ENCODE results near the gene TCERG1L.

Gene TCERG1L

GRCh38 chr10:131271195-131271880 is 40.2 kb downstream of the TCERG1L start:
- Histone ChIP-seq H3K9ac (ENCODE audit: low read length) (no peak overlapping the region), H3K27ac (ENCODE audit: low read depth, low read length) (no peak overlapping the region), H3K4me3 (ENCODE audit: low read depth, low read length) (no peak overlapping the region), H3K36me3 (ENCODE audit: control insufficient read depth, insufficient read depth, low read length) (no peaks in the 10 kb centered on the region), H3K27me3 (ENCODE audit: control insufficient read depth, insufficient read depth, low read length) (no peaks in the 10 kb centered on the region), H3K9me3 (ENCODE audit: control insufficient read depth, insufficient read depth, low read depth, low read length) (no peaks in the 10 kb centered on the region), H3K4me1 (ENCODE audit: control insufficient read depth, insufficient read depth, low read length) (no peaks in the 10 kb centered on the region; the same call in 1 of the 2 replicates)

GRCh38 chr10:131270461-131271190 is 40.9 kb downstream of the TCERG1L start:
- no peaks in the 10 kb centered on the region for H3K27me3 ChIP-seq (ENCODE audit: control insufficient read depth, insufficient read depth, low read length)
- H3K27ac ChIP-seq (ENCODE audit: low read depth, low read length), result no peak overlapping the region
- H3K9ac ChIP-seq (ENCODE audit: low read length), result no peak overlapping the region
- H3K36me3 ChIP-seq (ENCODE audit: control insufficient read depth, insufficient read depth, low read length), result no peaks in the 10 kb centered on the region
- H3K4me1 ChIP-seq (ENCODE audit: control insufficient read depth, insufficient read depth, low read length), result no peaks in the 10 kb centered on the region; the same call in 1 of the 2 replicates
- no peaks in the 10 kb centered on the region for H3K9me3 ChIP-seq (ENCODE audit: control insufficient read depth, insufficient read depth, low read depth, low read length)
- H3K4me3 ChIP-seq (ENCODE audit: low read depth, low read length), result no peak overlapping the region

- no peaks in the 10 kb centered on the region; the same call in 1 of the 2 replicates for H3K4me1 ChIP-seq (ENCODE audit: control insufficient read depth, insufficient read depth, low read length)
- no peak overlapping the region for H3K27ac ChIP-seq (ENCODE audit: low read depth, low read length)
- H3K36me3 ChIP-seq (ENCODE audit: control insufficient read depth, insufficient read depth, low read length), result no peaks in the 10 kb centered on the region
- no peak overlapping the region for H3K9ac ChIP-seq (ENCODE audit: low read length)
- H3K9me3 ChIP-seq (ENCODE audit: control insufficient read depth, insufficient read depth, low read depth, low read length), result no peaks in the 10 kb centered on the region
- H3K27me3 ChIP-seq (ENCODE audit: control insufficient read depth, insufficient read depth, low read length), result no peaks in the 10 kb centered on the region
- H3K4me3 ChIP-seq (ENCODE audit: low read depth, low read length), result no peak overlapping the region
Measured at GRCh38 chr10:131269776-131270460, 41.6 kb downstream of the TCERG1L start.

GRCh38 chr10:131267814-131268095 is 43.8 kb downstream of the TCERG1L start:
- Histone ChIP-seq H3K36me3 (ENCODE audit: control insufficient read depth, insufficient read depth, low read length) (no peaks in the 10 kb centered on the region), H3K27me3 (ENCODE audit: control insufficient read depth, insufficient read depth, low read length) (no peaks in the 10 kb centered on the region)

GRCh38 chr10:131266936-131267813 is 44.3 kb downstream of the TCERG1L start:
- Histone ChIP-seq H3K9ac (ENCODE audit: low read length) (no peak overlapping the region), H3K36me3 (ENCODE audit: control insufficient read depth, insufficient read depth, low read length) (no peaks in the 10 kb centered on the region), H3K4me3 (ENCODE audit: low read depth, low read length) (no peak overlapping the region), H3K4me1 (ENCODE audit: control insufficient read depth, insufficient read depth, low read length) (no peaks in the 10 kb centered on the region; the same call in 1 of the 2 replicates), H3K27me3 (ENCODE audit: control insufficient read depth, insufficient read depth, low read length) (no peaks in the 10 kb centered on the region), H3K27ac (ENCODE audit: low read depth, low read length) (no peak overlapping the region), H3K9me3 (ENCODE audit: control insufficient read depth, insufficient read depth, low read depth, low read length) (no peaks in the 10 kb centered on the region)

More at GRCh38 chr10:131267814-131268095, 43.8 kb downstream of the TCERG1L start:
- no peaks in the 10 kb centered on the region; the same call in 1 of the 2 replicates for H3K4me1 ChIP-seq (ENCODE audit: control insufficient read depth, insufficient read depth, low read length)
- H3K4me3 ChIP-seq (ENCODE audit: low read depth, low read length), result no peak overlapping the region
- H3K9ac ChIP-seq (ENCODE audit: low read length), result no peak overlapping the region
- H3K27ac ChIP-seq (ENCODE audit: low read depth, low read length), result no peak overlapping the region
- H3K9me3 ChIP-seq (ENCODE audit: control insufficient read depth, insufficient read depth, low read depth, low read length), result no peaks in the 10 kb centered on the region

GRCh38 chr10:131264110-131264788 is 47.3 kb downstream of the TCERG1L start:
- H3K9ac ChIP-seq (ENCODE audit: low read length), result no peak overlapping the region
- H3K27me3 ChIP-seq (ENCODE audit: control insufficient read depth, insufficient read depth, low read length), result no peaks in the 10 kb centered on the region
- no peaks in the 10 kb centered on the region for H3K9me3 ChIP-seq (ENCODE audit: control insufficient read depth, insufficient read depth, low read depth, low read length)
- H3K36me3 ChIP-seq (ENCODE audit: control insufficient read depth, insufficient read depth, low read length), result no peaks in the 10 kb centered on the region
- no peak overlapping the region for H3K27ac ChIP-seq (ENCODE audit: low read depth, low read length)
- H3K4me3 ChIP-seq (ENCODE audit: low read depth, low read length), result no peak overlapping the region
- no peaks in the 10 kb centered on the region for H3K4me1 ChIP-seq (ENCODE audit: control insufficient read depth, insufficient read depth, low read length)

- H3K27ac ChIP-seq (ENCODE audit: low read depth, low read length), result no peak overlapping the region
- H3K27me3 ChIP-seq (ENCODE audit: control insufficient read depth, insufficient read depth, low read length), result no peaks in the 10 kb centered on the region
- H3K36me3 ChIP-seq (ENCODE audit: control insufficient read depth, insufficient read depth, low read length), result no peaks in the 10 kb centered on the region
- no peak overlapping the region for H3K9ac ChIP-seq (ENCODE audit: low read length)
- no peaks in the 10 kb centered on the region for H3K4me1 ChIP-seq (ENCODE audit: control insufficient read depth, insufficient read depth, low read length)
- H3K4me3 ChIP-seq (ENCODE audit: low read depth, low read length), result no peak overlapping the region
- no peaks in the 10 kb centered on the region for H3K9me3 ChIP-seq (ENCODE audit: control insufficient read depth, insufficient read depth, low read depth, low read length)
Measured at GRCh38 chr10:131261890-131262475, 49.5 kb downstream of the TCERG1L start.

GRCh38 chr10:131260452-131261211 is 50.9 kb downstream of the TCERG1L start:
- H3K9ac ChIP-seq (ENCODE audit: low read length), result no peak overlapping the region
- no peaks in the 10 kb centered on the region for H3K27me3 ChIP-seq (ENCODE audit: control insufficient read depth, insufficient read depth, low read length)
- H3K4me1 ChIP-seq (ENCODE audit: control insufficient read depth, insufficient read depth, low read length), result no peaks in the 10 kb centered on the region
- no peak overlapping the region for H3K27ac ChIP-seq (ENCODE audit: low read depth, low read length)
- no peaks in the 10 kb centered on the region for H3K36me3 ChIP-seq (ENCODE audit: control insufficient read depth, insufficient read depth, low read length)
- no peak overlapping the region for H3K4me3 ChIP-seq (ENCODE audit: low read depth, low read length)
- no peaks in the 10 kb centered on the region for H3K9me3 ChIP-seq (ENCODE audit: control insufficient read depth, insufficient read depth, low read depth, low read length)

- Histone ChIP-seq H3K36me3 (ENCODE audit: control insufficient read depth, insufficient read depth, low read length) (no peaks in the 10 kb centered on the region), H3K9me3 (ENCODE audit: control insufficient read depth, insufficient read depth, low read depth, low read length) (no peaks in the 10 kb centered on the region), H3K9ac (ENCODE audit: low read length) (no peak overlapping the region), H3K4me1 (ENCODE audit: control insufficient read depth, insufficient read depth, low read length) (no peaks in the 10 kb centered on the region), H3K4me3 (ENCODE audit: low read depth, low read length) (no peak overlapping the region), H3K27me3 (ENCODE audit: control insufficient read depth, insufficient read depth, low read length) (no peaks in the 10 kb centered on the region), H3K27ac (ENCODE audit: low read depth, low read length) (no peak overlapping the region)
Measured at GRCh38 chr10:131260031-131260430, 51.5 kb downstream of the TCERG1L start.
